ENCODE data around the gene NME4.

Gene NME4

DNA sequence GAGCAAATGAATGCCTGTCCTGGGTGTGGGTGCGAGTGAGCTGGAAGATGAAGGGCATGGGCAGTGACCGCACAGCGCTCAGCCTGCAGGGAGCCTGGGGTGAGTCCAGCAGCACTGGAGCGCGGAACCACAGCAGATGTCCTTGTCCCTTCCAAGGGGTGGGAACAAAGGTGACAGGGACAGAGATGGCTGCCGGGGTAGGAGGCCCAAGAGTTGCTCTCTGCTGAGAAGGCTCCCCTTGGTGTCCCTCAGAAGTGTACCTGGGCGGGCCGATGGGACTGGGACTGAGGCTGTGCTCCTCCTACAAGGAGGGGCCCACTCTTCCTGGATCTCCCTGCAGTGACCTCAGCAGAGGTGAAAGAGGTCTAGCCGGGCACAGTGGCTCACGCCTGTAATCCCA, 7.6 kb upstream of the NME4 start:
- TF ChIP-seq ZNF274 (IDR thresholded peaks at IDR 0.05; ENCODE audit: low read depth, low read length) = no peak
- no peak overlapping the region for H3K4me3 ChIP-seq (ENCODE audit: low read length)

GRCh38 chr16:391885-392335, 5.1 kb upstream of the NME4 start:
- no peak overlapping the region for H3K4me3 ChIP-seq (ENCODE audit: low read length)
- TF ChIP-seq ZNF274 (IDR thresholded peaks at IDR 0.05; ENCODE audit: low read depth, low read length) = no peak

- no peak for TF ChIP-seq ZNF274 (IDR thresholded peaks at IDR 0.05; ENCODE audit: low read depth, low read length)
- H3K4me3 ChIP-seq (ENCODE audit: low read length) = no peak overlapping the region
Observed at GRCh38 chr16:392450-393030, 4.5 kb upstream of the NME4 start.

DNA sequence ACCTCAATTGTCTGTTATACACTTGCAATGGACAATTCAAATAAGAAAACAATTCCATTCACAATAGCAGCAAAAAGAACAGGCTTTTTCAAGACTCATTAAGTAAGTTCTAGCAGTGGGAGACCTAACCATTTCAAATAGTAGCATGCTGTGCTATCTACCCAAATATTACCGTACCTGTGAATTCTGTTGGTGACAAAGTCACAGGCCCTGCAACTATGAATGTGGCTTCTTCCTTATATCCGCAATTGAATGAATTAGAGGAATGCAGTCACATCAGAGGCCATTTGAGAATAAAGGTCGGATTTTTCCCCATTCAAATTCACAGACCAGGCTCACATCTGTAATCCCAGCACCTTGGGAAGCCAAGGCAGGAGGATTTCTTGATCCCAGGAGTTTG, 800 bp upstream of the NME4 start:
- peak overlapping the region; percentile 63; the same call in 1 of the 2 replicates for H3K4me3 ChIP-seq (ENCODE audit: low read length)
- no peak for TF ChIP-seq ZNF274 (IDR thresholded peaks at IDR 0.05; ENCODE audit: low read depth, low read length)

GRCh38 chr16:396605-397004, 394 bp upstream of the NME4 start:
- H3K4me3 ChIP-seq (ENCODE audit: low read length) = peak overlapping the region; percentile 63; the same call in 1 of the 2 replicates
- no peak for TF ChIP-seq ZNF274 (IDR thresholded peaks at IDR 0.05; ENCODE audit: low read depth, low read length)

DNA sequence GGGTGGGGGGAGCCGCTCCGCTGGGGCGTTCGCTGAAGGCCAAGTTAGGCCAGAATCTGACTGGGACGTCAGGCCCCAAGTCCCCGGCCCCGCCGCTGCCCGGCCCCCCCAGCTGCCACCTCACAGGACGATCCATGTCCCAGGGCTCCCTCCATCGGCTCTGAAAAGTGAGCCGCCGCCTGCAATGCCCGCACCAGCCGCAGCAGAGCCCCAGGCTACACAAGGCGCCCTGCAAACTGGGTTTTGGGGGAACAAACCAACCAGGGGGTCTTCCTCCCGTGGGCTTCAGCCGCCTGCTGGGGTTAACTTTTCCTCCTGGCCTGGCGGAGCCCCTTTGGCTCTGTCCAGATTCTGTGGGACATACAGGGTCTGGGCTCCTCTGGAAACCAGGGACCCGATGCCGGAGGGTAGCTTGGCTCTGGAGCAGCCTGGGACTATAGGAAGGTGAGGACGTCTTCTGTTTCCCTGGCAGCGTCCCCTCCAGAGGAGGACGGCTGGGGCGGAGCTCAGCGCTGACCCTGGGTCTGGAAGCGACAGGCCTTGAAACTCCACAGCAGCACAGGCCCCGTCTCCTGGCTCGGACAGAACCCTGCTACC, 835 bp downstream of the NME4 start:
- no peak for TF ChIP-seq ZNF274 (IDR thresholded peaks at IDR 0.05; ENCODE audit: low read depth, low read length)

GRCh38 chr16:398561-399339, 1.8 kb downstream of the NME4 start:
- TF ChIP-seq ZNF274 (IDR thresholded peaks at IDR 0.05; ENCODE audit: low read depth, low read length) = no peak
- no peak overlapping the region for H3K4me3 ChIP-seq (ENCODE audit: low read length)

More for the DNA sequence above, 835 bp downstream of the NME4 start:
- H3K4me3 ChIP-seq (ENCODE audit: low read length) = no peak overlapping the region

GRCh38 chr16:399340-400019, 2.5 kb downstream of the NME4 start:
- H3K4me3 ChIP-seq (ENCODE audit: low read length) = no peak overlapping the region
- no peak for TF ChIP-seq ZNF274 (IDR thresholded peaks at IDR 0.05; ENCODE audit: low read depth, low read length)

DNA sequence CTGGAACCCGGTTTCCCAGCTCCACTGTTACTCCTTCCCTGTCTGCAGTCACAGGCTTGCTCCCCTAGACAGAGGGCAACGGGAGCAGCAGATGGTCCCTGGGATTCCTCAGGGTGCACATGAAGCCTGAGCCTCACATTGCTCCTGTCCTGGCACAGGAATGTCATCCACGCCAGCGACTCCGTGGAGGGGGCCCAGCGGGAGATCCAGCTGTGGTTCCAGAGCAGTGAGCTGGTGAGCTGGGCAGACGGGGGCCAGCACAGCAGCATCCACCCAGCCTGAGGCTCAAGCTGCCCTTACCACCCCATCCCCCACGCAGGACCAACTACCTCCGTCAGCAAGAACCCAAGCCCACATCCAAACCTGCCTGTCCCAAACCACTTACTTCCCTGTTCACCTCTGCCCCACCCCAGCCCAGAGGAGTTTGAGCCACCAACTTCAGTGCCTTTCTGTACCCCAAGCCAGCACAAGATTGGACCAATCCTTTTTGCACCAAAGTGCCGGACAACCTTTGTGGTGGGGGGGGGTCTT, 3.1 kb downstream of the NME4 start:
- no peak for TF ChIP-seq ZNF274 (IDR thresholded peaks at IDR 0.05; ENCODE audit: low read depth, low read length)
- peak overlapping the region; percentile 85; the same call in 1 of the 2 replicates for H3K4me3 ChIP-seq (ENCODE audit: low read length)

DNA sequence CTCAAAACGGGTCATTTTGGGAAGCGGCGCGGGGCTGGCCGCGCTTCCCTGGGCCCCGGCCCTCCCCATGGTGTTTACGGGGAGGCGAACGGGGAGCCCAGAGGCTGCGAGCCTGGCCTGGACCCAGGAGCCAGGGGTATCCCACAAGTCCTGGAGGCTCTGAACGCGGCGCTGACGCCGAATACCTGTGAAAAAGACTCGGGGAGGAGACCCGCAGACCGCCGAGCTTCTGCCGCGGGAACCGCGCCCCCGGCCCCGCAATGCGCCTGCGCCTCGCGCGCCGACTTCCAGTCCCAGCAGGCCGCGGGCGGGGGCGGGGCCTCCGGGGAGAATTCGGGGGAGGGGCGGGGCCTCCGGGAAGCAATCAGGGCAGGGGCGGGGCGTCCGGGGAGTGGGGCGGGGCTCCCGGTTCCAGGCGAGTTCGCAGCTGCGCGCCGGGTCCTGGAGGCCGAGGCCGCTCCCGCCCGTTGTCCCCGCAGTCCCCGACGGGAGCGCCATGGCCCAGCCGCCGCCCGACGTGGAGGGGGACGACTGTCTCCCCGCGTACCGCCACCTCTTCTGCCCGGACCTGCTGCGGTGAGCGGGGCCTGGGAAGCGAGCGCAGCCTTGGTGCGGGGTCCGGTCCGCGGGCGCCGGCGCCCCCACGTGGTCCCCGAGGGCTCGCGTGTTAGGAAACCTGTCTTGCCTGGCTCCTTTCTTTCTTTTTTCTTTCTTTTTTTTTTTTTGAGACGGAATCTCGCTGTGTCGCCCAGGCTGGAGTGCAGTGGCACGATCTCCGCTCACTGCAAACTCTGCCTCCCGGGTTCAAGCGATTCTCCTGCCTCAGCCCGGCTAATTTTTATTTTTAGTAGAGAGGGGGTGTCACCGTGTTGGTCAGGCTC, 4.7 kb downstream of the NME4 start, which contains the start of gene DECR2:
Gene DECR2 (plus strand): TSS at position 418 of the 881 bp plus-strand sequence. CDS start 79 bp downstream, at position 497.
- peak within 1 kb of the TSS; percentile 85 for H3K4me3 ChIP-seq (ENCODE audit: low read length)
- no peak for TF ChIP-seq ZNF274 (IDR thresholded peaks at IDR 0.05; ENCODE audit: low read depth, low read length)

DNA sequence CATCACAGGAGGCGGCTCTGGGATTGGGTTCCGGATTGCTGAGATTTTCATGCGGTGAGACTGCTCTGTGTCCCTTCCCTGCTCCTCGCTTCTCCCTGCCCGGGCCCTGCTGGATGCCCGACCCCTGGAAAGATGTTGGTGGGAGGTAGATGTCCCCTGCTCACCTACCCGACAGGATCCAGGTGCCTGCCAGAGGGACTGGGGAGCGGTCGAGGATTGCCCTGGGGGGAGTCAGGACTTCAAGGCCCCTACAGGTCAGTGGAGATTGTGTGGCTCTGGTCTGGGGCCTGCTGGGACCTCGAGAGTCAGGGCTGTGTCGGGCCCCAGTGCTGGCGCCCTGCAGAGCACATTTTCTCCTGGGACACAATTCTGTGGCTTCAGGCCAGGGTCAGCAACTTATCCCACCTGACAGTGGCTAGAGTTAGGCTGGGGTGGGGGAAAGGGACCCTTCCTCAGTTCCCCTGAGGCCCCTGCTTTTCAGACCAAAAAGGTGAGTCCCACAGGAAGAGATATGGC, 8.0 kb downstream of the NME4 start:
- no peak for TF ChIP-seq ZNF274 (IDR thresholded peaks at IDR 0.05; ENCODE audit: low read depth, low read length)

GRCh38 chr16:405548-406506, 8.8 kb downstream of the NME4 start:
- H3K4me3 ChIP-seq (ENCODE audit: low read length) = no peak overlapping the region
- TF ChIP-seq ZNF274 (IDR thresholded peaks at IDR 0.05; ENCODE audit: low read depth, low read length) = no peak

More for the DNA sequence above, 8.0 kb downstream of the NME4 start:
- no peak overlapping the region for H3K4me3 ChIP-seq (ENCODE audit: low read length)
